Inflammatory macrophage treated with lipopolysaccharide for 4 hours (primary cell): ENCODE results near the gene PRAF2.

Experiments used
- DNase-seq: peaks from one replicate; pipeline ENCODE4 v3.0.0-alpha.2; 2020

PRAF2 gene

DNA sequence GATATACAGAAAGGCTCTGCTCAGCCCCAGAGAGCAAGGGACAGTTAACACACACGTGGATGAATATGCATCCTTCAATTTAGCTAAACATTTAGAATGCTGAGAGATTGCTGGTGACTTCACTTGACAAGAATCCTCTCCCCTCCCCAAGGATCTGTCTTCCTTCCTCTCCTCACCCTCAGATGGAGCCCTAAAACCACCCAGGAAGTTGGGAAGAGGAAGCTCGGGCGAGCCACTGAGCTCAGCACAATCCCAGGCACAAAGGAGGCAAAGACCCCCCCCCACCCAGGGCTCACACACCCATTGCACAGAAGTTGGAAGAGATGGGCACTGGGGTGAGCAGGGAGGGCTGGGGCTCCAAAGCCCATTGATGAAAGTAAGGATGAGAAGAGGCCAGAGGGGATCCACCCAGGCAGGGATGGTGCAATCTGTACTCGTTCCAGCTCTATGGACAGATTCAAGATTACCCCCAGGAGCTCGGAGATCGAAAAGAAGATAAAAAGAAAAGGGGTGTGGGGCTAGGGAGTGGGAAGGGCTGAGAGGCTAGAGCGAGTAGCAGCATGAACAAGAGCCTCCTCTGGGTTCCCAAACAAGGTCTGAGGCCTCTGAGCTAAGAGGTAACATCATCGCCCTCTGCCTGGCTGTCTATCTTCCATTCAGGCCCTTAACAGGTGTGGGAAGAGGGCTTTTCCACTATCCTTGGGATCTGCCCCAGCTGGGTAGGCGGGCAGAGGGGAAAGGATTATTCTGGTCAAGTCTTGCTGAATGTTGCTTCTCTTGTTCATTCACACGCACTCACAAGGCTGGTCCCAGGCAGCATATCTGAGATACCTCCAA, 31.8 kb downstream of the PRAF2 start:
- DNase-seq, result peak; percentile 9

DNA sequence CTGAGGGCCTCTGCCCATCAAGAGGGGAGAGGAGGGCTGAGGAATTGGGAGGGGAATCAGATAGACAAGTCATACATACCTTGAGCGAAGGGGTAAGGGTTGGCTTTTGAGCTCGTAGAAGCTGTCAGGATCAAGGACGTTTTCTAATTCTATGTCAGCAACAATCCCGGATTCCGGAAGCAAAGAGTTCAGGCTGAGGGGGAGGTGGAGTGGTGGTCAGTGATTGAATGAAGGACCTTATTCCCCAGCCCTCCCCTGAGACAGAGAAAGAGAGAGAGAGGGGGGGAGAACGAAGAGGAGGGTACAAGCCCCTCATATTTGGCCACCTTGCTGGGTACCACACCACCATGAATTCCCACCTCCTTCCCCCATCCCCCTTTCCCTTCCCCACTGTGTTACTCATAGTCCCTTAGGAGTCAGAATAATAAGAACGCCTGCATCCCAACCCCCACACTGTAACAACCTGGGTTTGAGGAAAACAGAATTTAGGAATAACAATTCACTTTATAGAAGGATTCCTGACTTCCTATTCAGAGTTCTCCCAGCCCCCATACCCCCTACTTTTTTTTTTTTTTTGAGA, 33.3 kb downstream of the PRAF2 start:
- DNase-seq, result no peak

DNA sequence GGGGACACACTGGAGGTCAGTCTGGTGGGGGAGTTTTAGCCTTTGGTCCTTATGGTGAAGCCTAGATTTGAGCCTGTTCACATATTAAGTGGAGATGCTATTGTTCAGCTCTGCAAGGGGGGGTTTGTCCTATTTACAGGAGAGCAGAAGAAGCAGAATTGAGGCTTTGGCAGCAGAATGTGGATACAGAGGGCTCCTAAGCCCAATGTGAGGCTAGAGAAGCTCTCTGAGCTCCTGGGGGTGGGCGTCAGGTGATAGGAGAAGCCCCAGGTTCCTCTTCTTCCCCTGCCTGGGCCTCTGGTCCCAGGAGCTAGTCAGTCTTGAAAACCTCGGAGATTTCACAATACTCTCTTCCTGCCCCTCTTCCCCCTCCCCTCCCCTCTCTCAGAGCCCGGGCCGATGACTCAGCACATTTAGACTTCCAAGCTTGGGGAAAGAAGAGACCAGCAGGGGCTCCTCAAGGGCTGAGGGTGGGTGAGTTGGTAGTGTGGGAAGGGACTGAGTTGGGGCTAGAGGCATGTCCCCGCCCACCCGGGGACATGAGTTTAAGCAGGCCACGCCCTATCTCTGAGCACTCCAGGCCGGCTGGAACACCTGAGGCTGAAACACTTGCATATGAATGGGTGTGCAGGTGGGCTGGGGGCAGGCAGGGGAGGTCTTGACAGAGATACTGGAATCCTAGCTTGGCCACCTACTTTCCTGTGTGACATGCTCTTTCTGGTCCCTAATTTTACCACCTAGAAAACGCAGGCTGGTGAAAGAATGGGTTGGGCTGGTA, 34.0 kb downstream of the PRAF2 start:
- peak; percentile 68 for DNase-seq

DNA sequence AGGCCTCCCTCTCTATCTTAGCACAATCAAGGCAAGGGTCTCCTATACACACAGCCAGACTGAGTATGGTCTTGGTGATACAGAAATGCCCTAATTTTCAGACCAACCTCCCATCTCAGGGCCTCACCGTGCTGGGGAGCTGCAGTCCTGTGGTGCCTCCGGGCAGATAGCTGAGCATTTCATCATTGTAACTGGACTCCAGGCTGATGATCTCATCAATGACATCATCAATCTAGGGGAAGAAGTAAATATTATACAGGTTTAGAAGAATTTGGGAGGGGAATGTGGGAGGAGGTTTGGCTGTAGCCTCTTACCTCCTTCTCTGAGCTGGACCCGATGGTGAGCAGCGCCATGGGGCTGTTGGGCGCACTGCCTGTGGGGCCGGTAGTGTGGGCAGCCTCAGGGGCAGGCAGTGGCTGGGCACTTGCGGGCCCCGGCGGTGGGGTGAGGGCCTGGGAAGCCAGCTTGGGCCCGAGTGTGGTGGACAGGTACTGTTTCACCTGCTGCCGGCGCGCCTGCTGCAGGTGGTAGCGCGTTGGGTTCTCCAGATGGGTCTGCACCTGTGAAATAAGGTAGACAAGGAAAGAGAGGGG, 35.8 kb downstream of the PRAF2 start:
- peak; percentile 11 for DNase-seq

DNA sequence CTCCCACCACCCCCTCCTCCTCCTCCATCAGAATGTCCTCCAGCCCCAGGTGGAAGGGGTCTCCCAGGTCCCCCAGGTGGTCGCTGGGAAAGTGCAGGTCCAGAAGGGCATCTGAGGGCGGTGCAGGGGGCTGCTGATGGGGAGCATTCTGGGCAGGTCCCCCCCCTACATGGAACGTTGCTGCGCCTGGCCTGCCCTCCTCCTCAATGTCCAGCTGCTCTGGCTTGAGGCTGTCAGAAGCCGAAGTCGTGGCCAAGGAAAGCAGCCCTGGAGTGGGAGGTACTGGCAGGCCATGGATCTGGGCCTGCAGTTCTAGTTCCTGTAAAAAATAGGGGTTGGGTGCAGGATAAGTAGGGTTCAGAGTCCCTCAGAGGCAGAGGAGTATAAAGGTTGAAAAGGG, 43.5 kb downstream of the PRAF2 start:
- no peak for DNase-seq

DNA sequence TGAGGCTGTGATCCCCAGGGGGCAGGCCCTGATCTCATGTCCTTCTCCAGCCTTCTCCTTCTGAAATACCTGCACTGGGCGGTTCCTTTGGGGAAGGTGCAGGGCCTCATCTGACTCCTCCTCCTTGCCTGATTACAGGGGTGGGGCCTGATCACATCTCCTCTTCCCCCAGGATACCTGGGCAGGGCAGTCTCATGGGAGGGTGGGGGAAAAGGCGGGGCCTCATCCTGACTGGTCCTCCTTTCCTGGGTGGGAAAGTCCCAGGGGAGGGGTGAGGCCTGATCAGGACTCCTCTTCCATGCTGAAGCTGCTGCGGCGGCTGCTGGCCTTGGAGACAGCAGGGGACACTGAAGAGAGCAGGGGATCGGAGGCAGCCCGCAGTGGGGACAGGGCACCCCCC, 43.9 kb downstream of the PRAF2 start:
- DNase-seq, result no peak
